ENCODE data around the gene RAPGEF6.
"Not testable (repeated sequence)": the region's sequence is repeated elsewhere in the genome, so short reads cannot be mapped to it uniquely, and the experiment has no call there.

The RAPGEF6 gene

DNA sequence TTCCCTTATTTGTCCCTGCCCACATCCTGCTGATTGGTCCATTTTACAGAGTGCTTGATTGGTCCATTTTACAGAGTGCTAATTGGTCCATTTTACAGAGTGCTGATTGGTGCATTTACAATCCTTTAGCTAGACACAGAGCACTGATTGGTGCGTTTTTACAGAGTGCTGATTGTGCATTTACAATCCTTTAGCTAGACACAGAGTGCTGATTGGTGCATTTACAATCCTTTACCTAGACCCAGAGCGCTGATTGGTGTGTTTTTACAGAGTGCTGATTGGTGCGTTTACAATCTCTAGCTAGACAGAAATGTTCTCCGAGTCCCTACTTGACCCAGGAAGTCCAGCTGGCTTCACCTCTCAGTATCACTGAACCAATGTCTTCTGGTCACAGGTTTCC lies 147.7 kb downstream of the RAPGEF6 start:
- not testable (repeated sequence) for DNase-seq

DNA sequence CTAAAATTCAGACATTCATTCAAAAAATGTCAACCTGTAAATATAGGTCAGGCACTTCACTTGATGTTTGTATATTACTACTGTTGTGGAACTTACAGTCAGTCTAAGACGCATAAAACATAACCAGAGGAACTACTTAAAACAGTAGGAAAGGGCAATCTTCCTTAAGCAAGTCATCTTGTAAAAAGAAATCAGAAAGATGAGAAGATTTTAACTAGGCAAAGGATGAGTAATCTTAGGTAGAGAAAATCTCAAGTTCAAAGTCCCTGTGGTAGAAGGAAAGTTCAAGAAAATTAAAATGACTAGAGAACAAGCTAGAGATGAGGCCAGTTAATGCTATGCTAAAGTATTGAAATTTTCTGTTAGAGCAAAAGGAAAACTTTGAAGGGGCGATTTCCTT lies 152.4 kb downstream of the RAPGEF6 start:
- DNase-seq: no peak

DNA sequence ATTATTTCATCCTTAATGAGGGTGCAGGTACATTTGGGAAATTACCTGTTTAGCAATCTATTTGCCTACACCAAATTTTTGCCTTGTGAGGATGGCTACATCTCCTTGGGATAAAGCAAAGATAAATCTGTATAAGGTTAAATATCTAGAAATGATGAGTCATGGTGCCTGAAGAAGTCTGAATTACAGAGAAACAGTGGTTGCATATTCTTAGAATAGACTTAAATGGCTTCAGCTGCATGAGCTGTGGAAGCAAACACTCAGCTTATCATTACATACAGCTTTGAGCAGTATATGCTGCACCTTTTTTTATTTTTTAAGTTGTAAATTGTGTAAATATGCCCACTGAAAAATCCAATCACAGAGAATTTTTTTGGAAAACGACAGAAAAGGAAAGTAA lies 153.5 kb downstream of the RAPGEF6 start:
- no peak for DNase-seq

DNA sequence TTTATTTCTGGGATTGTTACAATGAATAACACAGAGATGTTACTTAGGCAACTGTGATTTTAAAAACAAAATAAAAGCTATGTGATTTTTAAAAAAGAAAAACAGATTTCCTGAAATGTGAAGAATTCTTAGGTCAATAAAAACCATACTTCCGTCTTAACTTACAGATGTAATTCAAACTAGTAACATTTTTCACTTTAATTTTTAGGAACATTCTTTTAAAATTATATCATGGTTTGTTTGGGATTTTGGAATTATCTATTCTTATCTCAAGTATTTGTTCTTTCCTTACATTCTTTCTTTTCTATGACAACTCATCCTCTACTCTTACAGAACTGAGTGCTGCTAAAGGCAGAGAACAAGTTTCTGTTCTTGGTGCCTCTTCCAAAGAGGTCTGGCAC lies 159.5 kb downstream of the RAPGEF6 start:
- DNase-seq: no peak

DNA sequence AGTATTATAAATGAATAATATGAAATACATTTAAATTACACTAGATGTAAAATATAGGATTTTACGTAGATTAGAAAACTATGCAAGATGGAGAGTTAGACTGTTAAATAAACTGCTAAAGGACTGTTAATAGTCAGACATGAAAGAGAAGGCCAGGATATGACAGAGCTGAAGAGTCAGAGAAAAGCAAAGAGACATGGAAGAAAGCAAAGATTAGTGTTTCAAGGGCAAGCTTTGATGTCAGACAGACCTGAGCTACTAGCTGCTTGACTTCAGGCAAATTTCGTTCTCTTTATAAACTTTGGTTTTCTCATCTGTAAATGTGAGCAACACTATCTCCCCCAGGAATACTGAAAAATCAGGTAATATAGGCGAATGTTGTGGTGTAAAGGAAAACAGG lies 161.3 kb downstream of the RAPGEF6 start:
- no peak for DNase-seq

DNA sequence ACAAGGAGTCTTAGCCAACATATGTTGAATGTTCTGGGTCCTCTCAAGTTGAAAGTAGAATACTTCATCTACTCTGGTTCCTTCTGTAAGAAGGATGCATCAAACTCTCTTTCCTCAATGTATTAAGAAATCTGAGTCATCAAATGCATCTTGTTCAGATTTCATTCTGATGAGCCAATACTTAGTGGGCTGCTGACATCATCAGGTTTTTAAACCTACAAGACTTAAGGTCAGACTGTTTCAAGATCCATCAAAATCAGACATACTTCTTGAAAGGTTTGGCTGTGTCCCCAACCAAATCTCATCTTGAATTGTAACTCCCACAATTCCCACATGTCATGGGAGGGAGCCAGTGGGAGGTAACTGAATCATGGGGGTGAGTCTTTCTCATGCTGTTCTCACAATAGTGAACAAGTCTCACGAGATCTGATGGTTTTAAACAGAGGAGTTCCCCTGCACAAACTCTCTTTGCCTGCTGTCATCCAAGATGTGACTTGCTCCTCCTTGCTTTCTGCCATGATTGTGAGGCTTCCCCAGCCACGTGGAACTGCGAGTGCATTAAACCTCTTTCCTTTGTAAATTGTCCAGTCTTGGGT lies 168.8 kb downstream of the RAPGEF6 start:
- peak; percentile 25 for DNase-seq

DNA sequence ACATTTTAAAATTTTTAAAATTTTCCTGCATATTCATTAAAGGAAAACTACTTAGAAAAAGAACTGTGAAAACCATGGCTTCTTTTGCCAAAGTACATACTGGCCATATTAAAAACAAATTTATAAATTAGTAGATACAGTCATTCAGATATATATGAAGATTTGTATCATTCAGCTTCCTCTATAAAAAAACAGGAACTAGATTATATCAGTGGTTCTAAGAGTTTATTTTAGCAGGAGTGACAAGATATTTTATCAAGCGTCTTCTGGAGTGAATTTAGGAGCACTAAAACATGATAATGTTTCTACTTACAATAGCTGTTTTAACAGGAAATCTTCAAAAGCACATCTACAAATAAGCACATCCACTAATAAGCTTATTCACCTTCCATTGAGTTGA lies 171.4 kb downstream of the RAPGEF6 start:
- no peak for DNase-seq

DNA sequence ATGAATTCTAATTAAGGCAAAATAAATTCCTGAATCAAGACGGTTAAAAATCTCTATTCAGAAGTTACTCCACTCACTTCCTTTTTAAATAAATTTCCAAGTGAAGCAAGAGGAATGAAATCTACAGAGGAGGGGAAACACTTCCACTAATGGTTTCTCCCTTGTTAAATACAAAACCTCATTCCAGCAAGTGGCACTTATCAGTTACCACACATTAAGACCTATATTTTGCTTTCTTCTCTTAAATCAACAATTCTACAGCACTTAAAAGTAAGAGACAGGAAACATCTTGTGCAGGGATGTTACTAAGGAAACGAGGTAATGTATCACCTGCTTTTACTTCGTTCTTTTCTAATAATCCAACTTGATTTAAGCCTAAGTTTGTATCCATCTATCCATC lies 172.6 kb downstream of the RAPGEF6 start:
- DNase-seq: no peak

DNA sequence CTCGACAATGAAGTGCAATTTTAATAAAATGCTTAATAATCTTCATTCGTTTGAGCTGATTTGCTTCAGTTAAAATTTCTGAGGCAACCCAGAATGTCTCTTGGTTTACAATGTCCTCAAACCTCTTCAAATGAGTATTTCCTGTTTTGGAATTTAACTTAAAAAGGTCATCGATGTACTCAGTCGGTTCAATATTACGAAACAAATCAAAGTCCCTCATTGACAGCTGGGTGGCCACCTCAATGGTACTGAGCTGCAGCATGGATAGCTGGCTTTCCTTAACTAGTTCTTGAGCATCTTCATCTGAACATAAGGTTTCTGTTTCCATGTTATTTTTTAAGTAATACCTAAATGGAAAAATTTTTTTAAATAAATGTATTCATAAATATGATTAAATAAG lies 173.3 kb downstream of the RAPGEF6 start:
- no peak for DNase-seq

DNA sequence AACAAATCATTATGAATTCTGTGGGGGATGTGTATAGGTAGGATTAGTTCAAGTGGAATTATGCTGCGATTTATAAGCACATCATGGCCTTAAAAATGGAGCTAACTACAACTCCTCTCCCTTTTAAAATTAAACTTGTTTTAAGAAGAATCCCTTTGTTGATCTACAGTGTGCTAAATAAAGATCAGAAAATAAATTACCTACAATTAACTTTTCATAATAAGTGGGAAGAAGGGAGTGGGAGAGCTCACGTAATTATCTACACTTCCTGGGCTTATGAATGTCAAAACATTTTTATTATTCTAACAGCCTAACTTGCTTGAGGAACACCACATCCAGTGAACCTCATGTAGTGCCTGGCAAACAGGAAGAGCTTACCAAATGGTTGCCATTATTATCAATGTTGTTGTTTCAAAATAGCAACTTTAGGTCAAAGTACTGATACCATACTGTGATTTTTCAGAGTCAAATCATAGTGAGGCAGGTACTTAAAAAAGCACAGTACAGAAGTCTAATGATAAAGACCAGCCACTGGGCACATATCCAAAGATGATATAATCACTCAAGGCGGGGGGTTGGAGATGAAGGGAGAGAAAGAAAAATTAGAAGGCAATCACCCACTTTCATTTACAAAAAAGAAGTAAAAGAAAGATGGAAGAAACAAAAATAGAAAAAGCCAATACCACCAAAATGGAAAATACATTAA lies 174.0 kb downstream of the RAPGEF6 start:
- DNase-seq: no peak

DNA sequence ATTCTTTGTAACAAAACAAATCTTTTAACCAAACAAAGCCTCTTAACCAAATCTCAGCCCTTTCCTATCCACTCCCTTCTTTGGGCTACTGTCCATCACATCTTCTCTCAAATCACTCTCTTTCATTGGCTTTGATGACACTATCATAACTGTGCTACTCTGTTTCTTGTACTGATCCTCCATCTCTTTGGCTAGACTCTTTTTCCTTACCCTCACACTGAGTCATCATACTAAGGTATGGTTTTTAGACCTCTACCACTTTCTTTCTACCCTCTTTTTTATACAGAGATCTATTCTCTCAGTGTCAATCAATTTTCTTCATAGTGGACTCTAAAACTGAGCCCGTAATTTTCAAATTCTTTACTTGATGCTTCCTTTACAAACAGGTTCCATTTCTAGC lies 174.9 kb downstream of the RAPGEF6 start:
- DNase-seq: no peak

DNA sequence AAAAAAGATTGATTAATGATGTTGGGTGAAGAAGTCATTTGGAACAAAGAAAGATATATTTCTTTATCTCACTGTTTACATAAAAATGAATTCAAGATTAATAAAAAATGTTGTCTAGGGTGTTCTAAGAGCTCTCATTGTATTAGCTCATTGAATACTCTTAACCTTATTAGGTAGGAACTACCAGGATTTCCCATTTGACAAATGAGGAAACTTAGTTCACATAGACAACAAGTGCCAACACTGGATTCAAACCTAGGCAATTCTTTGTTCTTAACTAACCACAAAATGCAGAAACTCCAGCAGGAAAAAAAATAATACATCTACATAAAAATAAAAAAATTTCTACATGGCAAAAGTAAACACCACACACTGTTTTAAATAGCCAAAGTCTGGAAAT lies 175.8 kb downstream of the RAPGEF6 start:
- no peak for DNase-seq

DNA sequence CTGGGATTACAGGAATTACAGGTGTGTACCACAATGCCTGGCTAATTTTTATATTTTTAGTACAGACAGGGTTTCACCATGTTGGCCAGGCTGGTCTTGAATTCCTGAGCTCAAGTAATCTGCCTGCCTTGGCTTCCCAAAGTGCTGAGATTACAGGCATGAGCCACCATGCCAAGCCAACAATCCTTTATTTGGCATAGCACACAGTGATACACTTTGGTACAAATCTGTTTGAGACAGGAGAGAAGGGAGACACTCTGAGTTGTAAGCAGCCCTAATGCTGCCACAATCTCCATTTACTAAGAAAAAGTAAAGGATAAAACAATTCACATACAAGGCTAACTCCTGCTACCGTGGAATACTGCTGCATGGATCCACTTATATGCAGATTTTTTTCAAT lies 177.8 kb downstream of the RAPGEF6 start:
- DNase-seq: no peak

DNA sequence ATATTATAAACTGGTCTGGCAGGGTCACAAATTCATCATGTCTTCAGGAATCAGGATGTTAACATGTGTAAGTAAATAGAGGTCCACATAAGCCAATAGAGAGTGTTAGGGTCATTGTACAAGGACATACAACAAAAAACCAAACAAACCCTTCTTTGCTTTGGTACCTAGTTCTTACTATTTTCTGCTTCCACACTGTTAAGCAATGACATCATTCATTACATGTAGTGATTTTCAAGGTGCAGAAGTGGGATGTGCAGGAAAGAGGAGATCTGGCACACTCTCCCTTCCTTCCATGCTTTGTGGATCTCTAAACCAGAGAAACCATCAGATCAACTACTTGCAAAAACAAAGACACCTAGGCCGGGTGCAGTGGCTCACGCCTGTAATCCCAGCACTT lies 184.1 kb downstream of the RAPGEF6 start:
- DNase-seq: no peak

DNA sequence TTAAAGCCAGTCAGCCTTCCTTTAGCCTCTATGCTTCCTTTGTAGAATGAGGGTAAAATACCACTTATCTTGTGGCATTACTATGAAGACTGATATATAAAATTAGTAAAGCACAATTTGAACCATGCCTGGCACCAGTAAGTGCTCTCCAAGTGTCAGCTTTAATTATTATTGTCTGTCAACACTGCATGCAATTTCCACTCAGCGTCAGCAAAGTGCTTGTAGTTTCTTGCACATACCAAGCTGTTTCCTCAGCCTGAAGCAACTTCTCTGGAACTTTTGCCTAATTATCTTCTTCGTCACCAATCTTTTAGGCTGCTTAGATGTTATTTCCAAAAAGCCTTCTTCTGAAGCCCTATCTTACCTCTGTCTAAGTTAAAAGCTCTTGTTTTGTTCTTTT lies 193.8 kb downstream of the RAPGEF6 start:
- no peak for DNase-seq

DNA sequence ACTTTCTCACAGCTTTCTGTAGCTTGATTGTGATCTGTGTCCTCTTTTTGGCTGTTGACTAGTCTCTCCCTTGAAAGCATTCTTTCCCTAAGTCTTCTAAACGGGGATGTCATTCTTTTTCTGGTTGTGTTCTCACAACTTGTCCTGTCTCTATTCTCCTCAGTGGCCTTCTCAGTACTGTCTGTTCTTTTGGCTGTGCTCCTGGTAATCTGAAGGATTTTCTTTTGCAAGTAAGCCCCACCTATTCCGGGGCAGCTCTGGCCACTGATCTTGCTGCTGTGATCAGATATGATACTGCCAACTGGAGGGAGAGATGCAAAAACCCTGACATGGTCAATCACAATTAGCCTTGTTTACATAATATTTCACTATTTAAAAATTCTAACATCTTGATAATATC lies 198.9 kb downstream of the RAPGEF6 start:
- no peak for DNase-seq

DNA sequence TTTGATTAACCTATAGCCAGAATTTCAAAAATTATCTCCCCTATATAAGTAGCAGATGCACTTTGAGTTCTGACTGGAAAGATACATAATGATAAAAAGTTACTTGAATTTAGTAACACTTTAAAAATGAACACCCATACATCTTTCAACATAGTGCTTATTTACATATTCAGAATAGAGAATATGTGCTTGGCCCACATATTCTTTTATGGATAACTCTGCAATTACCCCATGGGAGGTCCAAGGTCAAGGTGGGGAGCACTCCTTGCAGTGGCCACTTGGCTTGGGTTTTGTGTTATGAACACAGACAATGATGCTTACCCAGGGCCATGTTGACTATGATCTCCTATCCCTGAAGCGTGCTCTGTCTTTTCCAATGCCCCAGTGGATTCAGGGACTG lies 201.9 kb downstream of the RAPGEF6 start:
- DNase-seq: no peak

DNA sequence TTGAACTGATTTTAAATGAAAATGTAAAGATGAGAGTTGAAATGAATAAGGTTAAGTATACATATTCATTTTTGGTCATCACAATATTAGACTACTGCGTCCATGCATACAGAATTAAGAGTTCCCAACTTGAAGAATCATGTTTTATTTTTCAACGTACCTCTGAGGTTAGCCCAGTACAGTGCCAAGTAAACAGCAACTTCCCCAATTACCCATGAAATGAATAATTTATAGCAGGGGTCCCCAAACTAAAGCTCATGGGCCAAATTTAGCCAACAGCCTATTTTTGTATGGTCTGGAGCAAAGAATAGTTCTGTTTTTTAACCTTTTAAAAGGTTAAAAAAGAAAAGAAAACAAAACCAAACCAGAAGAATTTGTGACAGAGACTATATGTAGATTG lies 203.2 kb downstream of the RAPGEF6 start:
- DNase-seq: no peak

DNA sequence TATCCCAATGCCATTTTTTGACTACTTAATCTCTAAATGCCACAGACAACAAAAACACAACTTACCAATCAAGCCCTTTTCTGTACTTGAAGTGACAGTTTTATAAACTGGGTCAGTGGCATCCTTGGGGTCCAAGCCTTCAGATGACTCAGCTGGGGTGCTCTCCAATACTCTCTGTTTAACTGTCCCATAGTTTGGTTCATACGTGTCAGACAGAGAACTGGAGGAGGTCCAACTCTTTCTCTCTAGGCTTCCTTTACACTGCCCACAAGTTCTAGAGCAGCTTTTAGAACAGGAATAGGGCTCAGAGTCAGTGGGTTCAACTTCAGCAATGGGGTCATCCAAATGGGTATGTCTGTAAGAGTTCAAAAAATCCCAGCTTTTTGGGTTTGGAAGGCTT lies 204.2 kb downstream of the RAPGEF6 start:
- no peak for DNase-seq

DNA sequence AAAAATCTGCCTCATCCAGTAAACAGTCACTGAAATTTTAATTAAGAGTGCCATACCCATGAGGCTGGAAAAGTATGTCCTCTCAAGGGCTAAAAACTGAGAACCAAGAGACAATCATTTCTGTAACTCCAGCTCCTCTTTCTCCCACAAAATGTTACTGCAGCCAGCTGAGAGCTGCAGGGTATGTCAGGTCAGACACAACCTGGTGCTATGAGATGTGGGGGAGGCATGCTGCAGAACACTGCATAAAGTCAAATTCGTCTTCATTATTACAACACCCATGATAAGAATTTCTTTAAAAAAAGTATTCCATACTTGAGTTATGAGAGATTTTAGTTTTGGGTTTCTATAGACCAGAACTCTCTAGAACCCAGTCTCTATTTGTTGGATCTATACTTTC lies 209.0 kb downstream of the RAPGEF6 start:
- DNase-seq: no peak

DNA sequence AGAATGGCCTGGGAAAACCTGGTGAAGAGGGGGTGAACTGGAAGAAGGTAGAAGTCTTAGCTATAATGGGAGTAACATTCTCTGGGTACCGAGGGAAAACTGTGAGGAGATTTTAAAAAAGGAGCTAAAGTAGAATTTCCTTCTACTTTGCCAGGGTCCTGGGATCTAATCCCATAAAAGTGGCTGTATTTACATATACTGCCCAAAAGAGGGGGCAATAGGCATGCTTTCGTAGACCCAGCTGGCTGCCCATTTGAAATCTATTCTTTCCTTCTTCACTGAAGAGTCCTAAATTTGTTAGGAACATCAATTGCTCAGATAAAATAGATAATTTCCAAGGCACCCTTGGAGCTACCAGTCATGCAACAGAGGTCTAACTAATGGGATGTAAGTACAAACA lies 212.0 kb downstream of the RAPGEF6 start:
- DNase-seq: peak; percentile 6

DNA sequence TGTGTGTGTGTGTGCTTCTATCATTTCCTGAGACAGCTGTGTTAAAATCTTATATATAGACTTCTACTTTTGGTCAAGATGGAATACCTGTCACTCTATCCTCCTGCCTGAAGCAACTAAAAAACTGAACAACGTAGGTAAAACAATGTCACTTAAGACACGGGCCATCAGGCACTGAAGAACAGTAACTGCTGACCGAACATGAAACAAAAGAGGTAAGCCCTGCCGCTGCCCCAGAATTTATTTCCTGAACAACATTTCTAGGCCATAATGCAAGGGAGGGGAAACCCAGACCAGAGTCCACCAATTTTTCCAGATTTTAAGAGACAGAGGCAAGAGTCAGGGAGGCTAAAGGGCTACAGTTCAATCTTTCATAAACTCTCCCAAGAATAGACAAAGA lies 215.2 kb downstream of the RAPGEF6 start:
- DNase-seq: no peak

DNA sequence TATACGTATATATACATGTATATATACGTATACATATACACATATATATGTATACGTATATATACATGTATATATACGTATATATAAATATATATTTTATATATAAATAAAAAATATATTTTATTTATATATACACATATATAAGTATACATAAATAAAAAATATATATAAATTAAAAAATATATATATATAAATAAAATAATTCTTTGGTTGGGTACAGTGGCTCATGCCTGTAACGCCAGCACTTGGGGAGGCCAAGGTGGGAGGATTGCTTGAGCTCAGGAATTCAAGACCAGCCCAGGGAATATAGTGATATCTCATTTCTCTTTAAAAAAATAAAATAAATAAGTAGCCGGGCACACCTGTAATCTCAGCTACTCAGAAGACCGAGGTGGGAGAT lies 216.2 kb downstream of the RAPGEF6 start:
- no peak for DNase-seq

DNA sequence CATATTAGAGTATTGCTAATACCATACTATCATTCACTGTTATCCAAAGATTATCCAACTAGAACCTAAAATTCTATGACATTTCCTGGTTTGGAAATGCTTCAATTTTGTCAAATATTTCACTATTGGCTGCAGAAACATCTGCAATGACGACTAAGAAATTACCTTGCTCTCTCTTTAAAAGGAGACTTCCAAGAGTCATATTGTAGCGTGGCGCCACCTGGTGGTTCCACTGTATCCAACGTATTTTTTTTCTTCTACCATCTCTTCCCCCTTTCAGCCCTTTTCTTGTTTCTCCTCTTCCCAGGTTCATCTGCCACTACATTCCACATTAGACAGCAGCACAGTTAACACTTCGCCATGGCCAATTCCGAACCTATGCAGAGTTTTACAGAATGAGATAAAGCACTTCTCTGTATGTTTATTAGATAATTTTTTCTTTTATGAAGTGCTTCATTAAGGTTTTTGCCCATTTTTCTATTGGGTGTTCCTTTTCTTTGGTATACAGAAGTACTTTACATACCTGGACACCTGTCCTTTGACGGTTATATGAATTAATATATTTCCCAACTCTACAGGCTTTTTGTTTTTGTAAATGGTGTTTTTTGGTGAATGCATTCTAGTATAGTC lies 217.7 kb downstream of the RAPGEF6 start:
- peak; percentile 45 for DNase-seq

DNA sequence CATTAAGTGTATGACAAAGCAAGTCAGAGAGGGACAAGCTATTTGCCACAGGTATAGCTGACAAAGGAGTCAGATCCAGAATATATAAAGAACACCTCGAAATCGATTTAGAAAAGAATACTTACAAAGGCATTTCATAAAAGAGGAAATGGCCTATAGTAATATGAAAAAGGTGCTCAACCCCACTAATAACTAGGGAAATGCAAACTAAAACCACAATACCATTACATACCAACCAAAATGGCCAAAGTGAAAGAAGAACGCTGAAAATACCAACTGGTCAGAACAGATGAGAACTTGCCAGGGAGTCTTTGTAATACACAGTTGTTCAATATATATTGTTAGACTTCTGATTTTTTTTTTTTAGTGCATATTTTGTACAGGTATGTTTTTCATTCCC lies 218.3 kb downstream of the RAPGEF6 start:
- DNase-seq: no peak
